Measurements from ENCODE around the gene INCENP.
A peak's percentile ranks its signal among the peaks of the same experiment; 100 is the strongest.

Gene INCENP

DNA sequence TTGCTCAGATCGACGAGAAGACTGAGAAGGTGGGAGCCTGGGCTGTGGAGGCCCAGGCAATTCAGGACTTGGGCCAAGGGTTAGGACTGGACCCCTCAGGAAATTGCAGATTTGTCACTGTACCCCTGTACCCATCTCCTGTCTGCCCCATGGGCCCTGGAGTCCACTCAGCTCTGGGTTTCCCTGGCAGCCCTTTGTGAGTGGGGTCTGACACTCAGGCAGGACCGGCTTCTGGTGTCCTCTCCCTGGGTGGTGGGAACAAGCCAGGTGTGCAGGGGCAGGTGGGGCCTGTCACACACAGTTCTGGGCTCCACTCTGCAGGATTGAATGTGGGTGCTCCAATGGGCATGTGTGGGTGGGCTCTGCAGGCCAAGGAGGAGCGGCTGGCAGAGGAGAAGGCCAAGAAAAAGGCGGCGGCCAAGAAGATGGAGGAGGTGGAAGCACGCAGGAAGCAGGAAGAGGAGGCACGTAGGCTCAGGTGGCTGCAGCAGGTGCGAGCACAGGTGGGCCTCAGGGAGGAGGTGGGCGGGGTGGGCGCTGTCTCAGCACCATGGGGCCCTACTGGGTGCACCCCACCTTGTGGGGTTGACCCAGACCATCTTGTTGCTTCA, 21.6 kb downstream of the INCENP start:
- Histone ChIP-seq H3K4me1 (ENCODE audit: control insufficient read depth, insufficient read depth, low read length) (no peaks in the 10 kb centered on the region), H3K36me3 (ENCODE audit: control insufficient read depth in 2 of 2, insufficient read depth in 1 of 2, low read length in 2 of 2) (peaks cover 0 to 100% of the 10 kb centered on the region in 2 experiments; a peak in 2 of 3 replicates), H3K4me3 (ENCODE audit: low read depth, low read length) (no peak overlapping the region), H3K9me3 (ENCODE audit: control insufficient read depth, insufficient read depth, low read depth, low read length) (no peaks in the 10 kb centered on the region), H3K27ac (ENCODE audit: extremely low read depth, low read depth, low read length) (no peak overlapping the region)
- ChIA-PET POLR2A (no interaction called here), CTCF (interaction anchor here (0.8 kb wide), 1 partner anchor 10 kb away, joined by 5 read pairs; no protein-coding TSS in a partner anchor)
- no peak for TF ChIP-seq ZNF311 (tag by site-specific recombination; IDR thresholded peaks at IDR 0.05; ENCODE audit: borderline replicate concordance)
- no peak for TF ChIP-seq ZNF221 (tag by site-specific recombination; IDR thresholded peaks at IDR 0.05; ENCODE audit: borderline replicate concordance)
- TF ChIP-seq ZNF596 (tag by site-specific recombination; IDR thresholded peaks at IDR 0.05): no peak
- TF ChIP-seq ZFHX2 (tag by site-specific recombination; conservative IDR thresholded peaks at IDR 0.05): 0 out of 2 replicates have a peak, but pooled peaks have one; percentile 8
- TF ChIP-seq ZNF362 (tag by site-specific recombination; IDR thresholded peaks at IDR 0.05): no peak
- TF ChIP-seq, protein P1, sequence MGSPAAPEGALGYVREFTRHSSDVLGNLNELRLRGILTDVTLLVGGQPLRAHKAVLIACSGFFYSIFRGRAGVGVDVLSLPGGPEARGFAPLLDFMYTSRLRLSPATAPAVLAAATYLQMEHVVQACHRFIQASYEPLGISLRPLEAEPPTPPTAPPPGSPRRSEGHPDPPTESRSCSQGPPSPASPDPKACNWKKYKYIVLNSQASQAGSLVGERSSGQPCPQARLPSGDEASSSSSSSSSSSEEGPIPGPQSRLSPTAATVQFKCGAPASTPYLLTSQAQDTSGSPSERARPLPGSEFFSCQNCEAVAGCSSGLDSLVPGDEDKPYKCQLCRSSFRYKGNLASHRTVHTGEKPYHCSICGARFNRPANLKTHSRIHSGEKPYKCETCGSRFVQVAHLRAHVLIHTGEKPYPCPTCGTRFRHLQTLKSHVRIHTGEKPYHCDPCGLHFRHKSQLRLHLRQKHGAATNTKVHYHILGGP (tag by site-specific recombination; IDR thresholded peaks at IDR 0.05): no peak
- TF ChIP-seq, protein P2, sequence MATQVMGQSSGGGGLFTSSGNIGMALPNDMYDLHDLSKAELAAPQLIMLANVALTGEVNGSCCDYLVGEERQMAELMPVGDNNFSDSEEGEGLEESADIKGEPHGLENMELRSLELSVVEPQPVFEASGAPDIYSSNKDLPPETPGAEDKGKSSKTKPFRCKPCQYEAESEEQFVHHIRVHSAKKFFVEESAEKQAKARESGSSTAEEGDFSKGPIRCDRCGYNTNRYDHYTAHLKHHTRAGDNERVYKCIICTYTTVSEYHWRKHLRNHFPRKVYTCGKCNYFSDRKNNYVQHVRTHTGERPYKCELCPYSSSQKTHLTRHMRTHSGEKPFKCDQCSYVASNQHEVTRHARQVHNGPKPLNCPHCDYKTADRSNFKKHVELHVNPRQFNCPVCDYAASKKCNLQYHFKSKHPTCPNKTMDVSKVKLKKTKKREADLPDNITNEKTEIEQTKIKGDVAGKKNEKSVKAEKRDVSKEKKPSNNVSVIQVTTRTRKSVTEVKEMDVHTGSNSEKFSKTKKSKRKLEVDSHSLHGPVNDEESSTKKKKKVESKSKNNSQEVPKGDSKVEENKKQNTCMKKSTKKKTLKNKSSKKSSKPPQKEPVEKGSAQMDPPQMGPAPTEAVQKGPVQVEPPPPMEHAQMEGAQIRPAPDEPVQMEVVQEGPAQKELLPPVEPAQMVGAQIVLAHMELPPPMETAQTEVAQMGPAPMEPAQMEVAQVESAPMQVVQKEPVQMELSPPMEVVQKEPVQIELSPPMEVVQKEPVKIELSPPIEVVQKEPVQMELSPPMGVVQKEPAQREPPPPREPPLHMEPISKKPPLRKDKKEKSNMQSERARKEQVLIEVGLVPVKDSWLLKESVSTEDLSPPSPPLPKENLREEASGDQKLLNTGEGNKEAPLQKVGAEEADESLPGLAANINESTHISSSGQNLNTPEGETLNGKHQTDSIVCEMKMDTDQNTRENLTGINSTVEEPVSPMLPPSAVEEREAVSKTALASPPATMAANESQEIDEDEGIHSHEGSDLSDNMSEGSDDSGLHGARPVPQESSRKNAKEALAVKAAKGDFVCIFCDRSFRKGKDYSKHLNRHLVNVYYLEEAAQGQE (tag by site-specific recombination; IDR thresholded peaks at IDR 0.05): no peak
- TF ChIP-seq ZIC2 (tag by site-specific recombination; IDR thresholded peaks at IDR 0.05): no peak

- ChIA-PET POLR2A (no interaction called here), CTCF (interaction anchor here (1.1 kb wide), 1 partner anchor 11 kb away, joined by 5 read pairs; no protein-coding TSS in a partner anchor)
- H3K27ac ChIP-seq (ENCODE audit: extremely low read depth, low read depth, low read length): no peak overlapping the region
- TF ChIP-seq ZNF473 (tag by site-specific recombination; IDR thresholded peaks at IDR 0.05) (no peak), ZNF138 (tag by site-specific recombination; IDR thresholded peaks at IDR 0.05; ENCODE audit: borderline replicate concordance) (no peak), ZIC2 (tag by site-specific recombination; IDR thresholded peaks at IDR 0.05) (no peak)
- TF ChIP-seq, protein P3, sequence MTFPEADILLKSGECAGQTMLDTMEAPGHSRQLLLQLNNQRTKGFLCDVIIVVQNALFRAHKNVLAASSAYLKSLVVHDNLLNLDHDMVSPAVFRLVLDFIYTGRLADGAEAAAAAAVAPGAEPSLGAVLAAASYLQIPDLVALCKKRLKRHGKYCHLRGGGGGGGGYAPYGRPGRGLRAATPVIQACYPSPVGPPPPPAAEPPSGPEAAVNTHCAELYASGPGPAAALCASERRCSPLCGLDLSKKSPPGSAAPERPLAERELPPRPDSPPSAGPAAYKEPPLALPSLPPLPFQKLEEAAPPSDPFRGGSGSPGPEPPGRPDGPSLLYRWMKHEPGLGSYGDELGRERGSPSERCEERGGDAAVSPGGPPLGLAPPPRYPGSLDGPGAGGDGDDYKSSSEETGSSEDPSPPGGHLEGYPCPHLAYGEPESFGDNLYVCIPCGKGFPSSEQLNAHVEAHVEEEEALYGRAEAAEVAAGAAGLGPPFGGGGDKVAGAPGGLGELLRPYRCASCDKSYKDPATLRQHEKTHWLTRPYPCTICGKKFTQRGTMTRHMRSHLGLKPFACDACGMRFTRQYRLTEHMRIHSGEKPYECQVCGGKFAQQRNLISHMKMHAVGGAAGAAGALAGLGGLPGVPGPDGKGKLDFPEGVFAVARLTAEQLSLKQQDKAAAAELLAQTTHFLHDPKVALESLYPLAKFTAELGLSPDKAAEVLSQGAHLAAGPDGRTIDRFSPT (tag by site-specific recombination; IDR thresholded peaks at IDR 0.05): no peak
- H3K36me3 ChIP-seq (ENCODE audit: control insufficient read depth in 2 of 2, insufficient read depth in 1 of 2, low read length in 2 of 2): peaks cover 0 to 100% of the 10 kb centered on the region in 2 experiments; a peak in 2 of 3 replicates
- H3K4me1 ChIP-seq (ENCODE audit: control insufficient read depth, insufficient read depth, low read length): no peaks in the 10 kb centered on the region
- no peak overlapping the region for H3K4me3 ChIP-seq (ENCODE audit: low read depth, low read length)
- H3K9me3 ChIP-seq (ENCODE audit: control insufficient read depth, insufficient read depth, low read depth, low read length): no peaks in the 10 kb centered on the region
These were observed 22.8 kb downstream of the INCENP start for GRCh38 chr11:62146476-62147200.
